ENCODE data around the gene LNX2.
A peak's percentile ranks its signal among the peaks of the same experiment; 100 is the strongest.

The LNX2 gene

GRCh38 chr13:27497563-27498230, 122.6 kb downstream of the LNX2 start:
- no peak for DNase-seq

- peak; percentile 23 for DNase-seq
Measured at GRCh38 chr13:27496536-27497273, 123.6 kb downstream of the LNX2 start.

DNA sequence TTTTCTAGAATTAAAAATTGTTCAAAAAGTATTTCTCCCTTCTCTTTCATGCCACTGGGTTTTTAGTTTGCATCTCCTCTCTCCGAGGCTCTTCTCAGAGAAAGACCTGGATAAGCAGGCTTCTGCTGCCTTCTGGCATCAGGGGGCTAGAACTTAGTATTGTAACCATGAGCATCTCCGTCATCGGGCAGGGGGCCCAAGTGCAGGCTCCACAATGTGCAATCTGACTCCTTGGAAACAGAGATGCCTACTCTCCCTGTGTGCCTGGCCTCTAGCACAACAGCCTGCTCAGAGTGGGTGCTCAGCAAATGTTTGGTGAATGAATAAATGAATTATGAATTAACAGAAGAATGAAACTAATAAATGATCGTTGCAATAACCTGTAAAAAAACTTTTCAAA, 124.3 kb downstream of the LNX2 start:
- no peak for DNase-seq
